C4-2B (cell line): ENCODE measurements around the gene USF1.
"Not testable (repeated sequence)": the region's sequence is repeated elsewhere in the genome, so short reads cannot be mapped to it uniquely, and the experiment has no call there.

ENCODE experiments used
- H3K27ac ChIP-seq: fragments of 450-650 bp; 2 replicates; pipeline ENCODE4 v1.5.1; 2017
- CTCF ChIP-seq: fragments of 450-650 bp; conservative IDR thresholded peaks from 2 replicates; pipeline ENCODE4 v1.5.1; 2017; ENCODE audit warnings: mild to moderate bottlenecking
- ZFX ChIP-seq: fragments of 450-650 bp; IDR thresholded peaks from 2 replicates; pipeline ENCODE4 v1.6.1; 2017

The USF1 gene

GRCh38 chr1:161018631-161018930 lies 27.2 kb downstream of the USF1 start:
- no peak overlapping the region for H3K27ac ChIP-seq
- no peak for TF ChIP-seq CTCF
- TF ChIP-seq ZFX = no peak

GRCh38 chr1:161017756-161018630 lies 27.8 kb downstream of the USF1 start:
- H3K27ac ChIP-seq = no peak overlapping the region
- no peak for TF ChIP-seq CTCF
- TF ChIP-seq ZFX = no peak

GRCh38 chr1:161017181-161017580 lies 28.6 kb downstream of the USF1 start:
- not testable (repeated sequence) for H3K27ac ChIP-seq

- not testable (repeated sequence) for H3K27ac ChIP-seq
These were observed 29.1 kb downstream of the USF1 start for GRCh38 chr1:161016683-161017082.

DNA sequence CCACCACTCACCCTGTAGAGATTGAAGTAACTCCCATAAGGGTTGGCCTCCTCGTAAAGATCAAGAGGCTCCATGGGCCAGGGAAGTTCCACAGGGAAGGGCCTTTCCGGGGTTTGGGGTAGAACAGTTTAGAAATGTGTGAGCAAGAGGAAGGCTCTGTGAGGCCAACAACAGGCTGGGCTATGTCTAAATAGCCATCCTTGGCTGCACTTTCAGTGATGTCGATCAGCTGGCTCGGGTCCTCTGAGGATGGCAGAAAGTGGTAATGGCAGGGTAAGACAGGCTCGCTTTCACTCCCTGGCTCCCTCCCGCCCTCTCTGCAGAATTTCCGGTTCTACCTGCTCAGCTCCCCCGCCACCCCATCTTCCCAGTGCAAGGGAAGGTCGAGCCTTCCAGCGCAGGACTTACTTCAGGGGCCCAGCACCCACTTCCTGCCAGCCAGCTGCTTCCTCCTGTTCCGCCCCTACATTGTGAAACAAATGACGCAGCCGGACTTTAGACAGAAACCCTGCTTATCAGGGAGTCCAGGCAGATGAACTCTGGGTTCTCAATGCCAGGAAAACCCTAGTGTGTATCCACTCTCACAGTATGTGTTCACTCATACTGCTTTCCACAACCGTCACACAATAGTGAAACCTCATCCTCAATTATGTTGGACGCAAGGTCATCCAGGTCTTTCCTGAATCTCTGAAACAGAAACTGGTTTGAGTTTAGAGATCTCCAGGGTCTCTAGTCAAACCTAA lies 32.1 kb downstream of the USF1 start:
- H3K27ac ChIP-seq = peak overlapping the region; percentile 52
- TF ChIP-seq ZFX = no peak
- no peak for TF ChIP-seq CTCF

DNA sequence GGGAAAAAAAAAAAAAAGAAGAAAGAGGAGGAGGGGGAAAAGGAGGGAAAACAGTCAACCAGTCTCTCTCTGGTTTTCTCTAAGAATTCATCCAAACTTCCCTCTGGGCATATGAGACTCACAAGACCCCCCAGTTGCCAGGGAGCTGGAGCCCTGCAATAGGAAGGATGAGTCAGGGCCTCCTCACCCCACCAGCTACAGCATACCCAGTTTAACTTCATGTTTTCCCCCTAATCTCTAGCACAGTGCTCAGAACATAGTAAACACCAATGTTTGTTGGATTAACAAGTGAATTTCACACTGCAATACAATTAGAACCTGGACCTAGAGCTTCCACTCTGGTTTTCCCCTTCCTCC lies 32.7 kb downstream of the USF1 start:
- TF ChIP-seq ZFX (no peak), CTCF (no peak)
- H3K27ac ChIP-seq = peak overlapping the region; percentile 52

DNA sequence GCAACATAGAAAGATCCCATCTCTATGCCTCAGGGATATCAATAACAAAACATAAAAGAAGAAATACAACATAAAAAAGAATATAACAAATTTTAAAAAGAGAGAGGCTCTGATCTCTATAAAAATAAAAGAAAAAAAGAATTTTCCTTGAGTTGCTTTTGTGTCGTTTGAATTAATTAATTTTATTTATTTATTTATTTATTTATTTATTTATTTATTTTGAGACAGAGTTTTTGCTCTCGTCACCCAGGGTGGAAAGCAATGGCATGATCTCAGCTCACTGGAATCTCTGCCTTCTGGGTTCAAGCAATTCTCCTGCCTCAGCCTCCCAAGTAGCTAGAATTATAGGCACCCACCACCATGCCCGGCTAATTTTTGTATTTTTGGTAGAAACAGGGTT lies 33.4 kb downstream of the USF1 start:
- TF ChIP-seq CTCF (no peak), ZFX (no peak)
- H3K27ac ChIP-seq = no peak overlapping the region

DNA sequence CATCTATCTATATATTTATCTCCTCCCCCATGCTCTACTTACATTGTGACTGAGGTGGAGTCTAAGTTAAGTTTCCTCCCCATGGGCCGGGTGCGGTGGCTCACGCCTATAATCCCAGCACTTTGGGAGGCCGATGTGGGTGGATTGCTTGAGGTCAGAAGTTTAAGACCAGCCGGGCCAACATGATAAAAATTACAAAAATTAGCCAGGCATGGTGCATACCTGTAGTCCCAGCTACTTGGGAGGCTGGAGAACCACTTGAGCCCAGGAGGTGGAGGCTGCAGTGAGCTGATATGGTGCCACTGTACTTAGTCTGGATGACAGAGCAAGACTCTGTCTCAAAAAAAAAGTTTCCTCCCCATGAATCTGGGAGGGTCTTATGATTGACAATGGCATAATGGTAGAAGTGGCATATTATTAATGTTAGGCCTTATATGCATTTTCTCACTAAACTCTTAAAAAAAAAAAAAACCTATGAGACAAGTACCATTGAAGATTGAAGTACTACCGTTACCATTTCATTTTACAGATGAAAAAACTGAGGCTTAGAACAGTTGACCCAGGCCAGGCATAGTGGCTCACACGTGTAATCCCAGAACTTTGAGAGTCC lies 36.1 kb downstream of the USF1 start:
- H3K27ac ChIP-seq = no peak overlapping the region

More for the DNA sequence above, 36.1 kb downstream of the USF1 start:
- no peak for TF ChIP-seq CTCF
- TF ChIP-seq ZFX = no peak
